ENCODE data around the gene CRYBA4.

GRCh38 chr22:26648528-26649388 is 27.0 kb downstream of the CRYBA4 start:
- TF ChIP-seq, protein P1, sequence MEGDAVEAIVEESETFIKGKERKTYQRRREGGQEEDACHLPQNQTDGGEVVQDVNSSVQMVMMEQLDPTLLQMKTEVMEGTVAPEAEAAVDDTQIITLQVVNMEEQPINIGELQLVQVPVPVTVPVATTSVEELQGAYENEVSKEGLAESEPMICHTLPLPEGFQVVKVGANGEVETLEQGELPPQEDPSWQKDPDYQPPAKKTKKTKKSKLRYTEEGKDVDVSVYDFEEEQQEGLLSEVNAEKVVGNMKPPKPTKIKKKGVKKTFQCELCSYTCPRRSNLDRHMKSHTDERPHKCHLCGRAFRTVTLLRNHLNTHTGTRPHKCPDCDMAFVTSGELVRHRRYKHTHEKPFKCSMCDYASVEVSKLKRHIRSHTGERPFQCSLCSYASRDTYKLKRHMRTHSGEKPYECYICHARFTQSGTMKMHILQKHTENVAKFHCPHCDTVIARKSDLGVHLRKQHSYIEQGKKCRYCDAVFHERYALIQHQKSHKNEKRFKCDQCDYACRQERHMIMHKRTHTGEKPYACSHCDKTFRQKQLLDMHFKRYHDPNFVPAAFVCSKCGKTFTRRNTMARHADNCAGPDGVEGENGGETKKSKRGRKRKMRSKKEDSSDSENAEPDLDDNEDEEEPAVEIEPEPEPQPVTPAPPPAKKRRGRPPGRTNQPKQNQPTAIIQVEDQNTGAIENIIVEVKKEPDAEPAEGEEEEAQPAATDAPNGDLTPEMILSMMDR (IDR thresholded peaks at IDR 0.05; ENCODE audit: borderline replicate concordance, extremely low read depth, low read length, poor library complexity, severe bottlenecking): no peak
- no peak for TF ChIP-seq EZH2 (IDR thresholded peaks at IDR 0.05; ENCODE audit: borderline replicate concordance, low read depth, low read length, severe bottlenecking)

Data from DND-41 (cell line).